Mononuclear cell (primary cell): Measurements from ENCODE around the gene TEX53. TPM values are rescaled to one million over a fixed set of nuclear protein-coding genes. Genes with fewer than 3 reads are reported as not detected.

Experiments used
- H3K27me3 ChIP-seq: 2 replicates; pipeline ENCODE4 v1.6.0; 2011; ENCODE audit warnings: low read length, control low read depth; ENCODE audit not compliant: insufficient read depth
- H3K4me1 ChIP-seq: 2 replicates; pipeline ENCODE4 v1.5.1; 2011; ENCODE audit warnings: mild to moderate bottlenecking, low read length, control low read depth; ENCODE audit not compliant: insufficient read depth
- H3K4me3 ChIP-seq: 2 replicates; pipeline ENCODE4 v1.5.1; 2011; ENCODE audit warnings: mild to moderate bottlenecking, low read length, moderate library complexity
- H3K9me3 ChIP-seq: 2 replicates; pipeline ENCODE4 v1.5.1; 2011; ENCODE audit warnings: low read depth, mild to moderate bottlenecking, control low read depth, low read length
- total RNA-seq: library from RNA; depleted of rRNA; stranded (reverse); fragments of >200 nt; gene quantifications from one replicate; pipeline ENCODE4 v1.2.3, GENCODE V29; 2012

The TEX53 gene
- total RNA-seq, 1 donor = not detected

DNA sequence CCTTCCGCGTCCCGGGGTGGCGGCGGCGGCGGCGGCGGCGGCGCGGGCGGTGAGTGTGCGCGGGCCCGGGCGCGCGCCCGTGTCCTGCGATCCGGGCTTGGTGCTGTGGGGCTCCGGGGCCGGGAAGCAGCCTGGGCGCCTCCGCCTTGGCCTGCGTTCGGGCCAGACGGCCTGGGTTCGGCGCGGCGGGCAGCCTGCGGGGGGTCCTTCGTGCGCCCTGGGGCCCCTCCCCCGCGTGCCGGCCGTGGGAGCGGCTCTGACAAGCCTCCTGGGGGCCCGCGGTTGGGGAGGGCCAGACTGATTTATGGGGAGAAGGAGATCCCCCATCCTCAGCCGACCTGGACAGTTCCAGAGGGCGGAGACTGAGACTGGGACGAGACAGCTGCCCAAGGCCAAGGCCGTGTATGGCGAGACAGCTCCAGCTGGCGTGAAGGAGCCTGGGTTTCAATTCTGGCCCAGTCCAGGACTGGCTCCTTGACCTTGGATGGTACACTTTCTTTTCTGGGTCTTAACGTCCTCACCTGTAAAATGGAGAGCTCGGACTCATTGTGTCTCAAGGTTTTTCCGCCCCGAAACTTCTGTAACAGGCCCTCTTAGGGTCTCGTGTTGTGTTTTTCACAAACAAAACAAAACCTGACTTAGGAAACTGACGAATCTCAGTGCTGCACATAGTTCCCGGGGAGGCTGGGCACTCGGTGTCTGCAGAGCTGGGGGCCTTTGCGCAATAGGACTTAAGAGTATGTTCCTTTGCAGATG lies 45.9 kb downstream of the TEX53 start:
- Histone ChIP-seq H3K4me3 (peak overlapping the region; percentile 69), H3K4me1 (peaks cover 54% of the 10 kb centered on the region), H3K9me3 (no peaks in the 10 kb centered on the region), H3K27me3 (no peaks in the 10 kb centered on the region)

DNA sequence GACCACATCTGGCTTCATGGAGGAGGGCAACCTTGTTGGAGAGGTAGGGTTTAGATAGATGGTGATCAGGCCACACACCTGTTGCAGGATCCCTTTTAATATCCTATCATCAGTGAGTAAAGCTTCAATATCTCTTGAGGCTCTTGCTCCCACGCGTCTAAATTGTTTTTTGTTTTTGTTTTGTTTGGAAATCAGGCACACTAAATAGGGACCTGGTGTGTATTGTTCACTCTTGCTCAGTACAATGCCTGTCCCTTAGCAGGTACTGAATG lies 49.1 kb downstream of the TEX53 start:
- no peak overlapping the region for H3K4me3 ChIP-seq
- H3K27me3 ChIP-seq = no peaks in the 10 kb centered on the region
- peaks cover 34% of the 10 kb centered on the region for H3K4me1 ChIP-seq

DNA sequence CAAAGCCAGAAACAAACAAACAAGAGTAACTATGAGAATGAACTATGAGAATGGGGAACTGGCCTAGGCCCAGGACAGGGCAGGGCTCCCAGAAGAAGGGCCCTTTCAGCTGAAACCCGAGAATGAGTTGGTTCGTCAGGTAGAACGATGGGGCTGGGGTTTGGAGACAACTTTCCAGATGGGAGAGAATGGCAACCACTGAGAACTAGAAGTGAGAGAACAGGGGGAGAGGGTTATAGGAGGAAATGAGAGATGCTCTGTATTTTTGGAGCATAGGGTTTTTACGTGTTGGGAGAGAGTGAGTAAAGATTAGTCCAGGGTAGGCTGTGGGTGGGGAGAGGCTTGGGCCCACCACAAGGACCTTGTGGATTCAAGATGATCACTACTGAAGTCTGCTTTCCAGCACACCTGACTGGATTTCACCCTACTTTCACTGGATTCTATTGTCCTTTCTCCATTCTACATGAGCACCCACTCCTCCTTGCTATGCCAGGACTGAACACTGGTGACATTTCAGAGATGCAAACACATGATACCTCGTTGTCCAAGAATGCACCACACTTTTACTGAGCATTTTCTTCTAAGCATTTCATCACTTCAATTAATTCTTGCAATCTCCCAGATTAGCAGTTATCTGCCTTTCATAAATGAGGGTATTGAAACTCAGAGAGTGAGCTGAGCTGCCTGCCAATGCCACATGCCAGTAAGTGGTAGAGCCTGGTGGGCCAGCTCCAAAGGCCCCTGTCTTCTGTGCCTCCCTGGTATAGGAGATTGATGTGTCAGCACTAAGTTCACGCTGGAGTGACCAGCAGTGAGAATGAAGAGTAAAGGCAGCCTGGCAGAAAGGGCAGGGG lies 49.7 kb downstream of the TEX53 start:
- H3K4me3 ChIP-seq = no peak overlapping the region
- H3K9me3 ChIP-seq = no peaks in the 10 kb centered on the region
- H3K4me1 ChIP-seq = peaks cover 29% of the 10 kb centered on the region
- no peaks in the 10 kb centered on the region for H3K27me3 ChIP-seq

More for the DNA sequence above, 49.1 kb downstream of the TEX53 start:
- no peaks in the 10 kb centered on the region for H3K9me3 ChIP-seq

DNA sequence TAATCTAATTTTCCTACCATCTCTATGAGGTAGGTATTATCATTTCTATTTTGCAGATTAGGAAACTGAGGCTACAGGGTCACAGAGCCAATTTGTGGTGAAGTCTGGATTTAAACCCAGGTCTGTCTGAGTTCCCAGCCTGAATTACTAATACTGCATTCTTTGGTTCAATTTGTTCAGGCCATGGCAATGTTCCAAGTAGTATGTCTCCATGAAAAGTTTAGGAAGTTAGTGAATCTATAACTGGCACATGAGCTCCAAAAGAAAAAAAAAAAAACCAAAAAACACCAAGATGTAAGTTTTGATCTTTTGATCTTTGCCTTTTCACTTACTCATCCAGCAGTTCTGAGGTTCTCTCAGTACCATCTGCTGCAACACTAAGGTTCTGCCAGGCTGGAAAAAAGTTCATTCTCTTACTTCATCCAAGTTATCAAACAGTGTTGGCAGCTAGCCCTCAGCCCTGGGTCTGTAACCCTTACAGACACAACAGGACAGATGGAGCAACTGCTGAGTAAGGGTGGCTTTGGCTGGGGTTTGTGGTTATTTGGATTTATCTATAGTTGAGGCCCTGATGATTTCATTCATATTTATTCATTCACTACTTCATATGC lies 50.9 kb downstream of the TEX53 start:
- H3K27me3 ChIP-seq = no peaks in the 10 kb centered on the region
- H3K9me3 ChIP-seq = no peaks in the 10 kb centered on the region
- no peak overlapping the region for H3K4me3 ChIP-seq
- peaks cover 17% of the 10 kb centered on the region for H3K4me1 ChIP-seq

Other genes with a start within 250 kb of the TEX53 start
- 4.7 TPM for gene WHRN, start 152.3 kb downstream of the TEX53 start, total RNA-seq
- gene ATP6V1G1, start 70.0 kb downstream of the TEX53 start, total RNA-seq = 265 TPM
- gene TMEM268, start 46.5 kb downstream of the TEX53 start, total RNA-seq = 11.8 TPM
- gene TEX48, start 24.4 kb upstream of the TEX53 start, total RNA-seq = not detected
- 2.9 TPM for gene TNFSF15, start 148.2 kb upstream of the TEX53 start, total RNA-seq